Nephron (organoid): Measurements from ENCODE around the gene ADAM11.
"Not testable (repeated sequence)": the region's sequence is repeated elsewhere in the genome, so short reads cannot be mapped to it uniquely, and the experiment has no call there.

ENCODE experiments used
- H3K27ac Mint-ChIP-seq, 3 experiments: 2 replicates each; pipeline ENCODE4 v1.8.0; 2020; ENCODE audit warnings: mixed read lengths in 3 of 3, mild to moderate bottlenecking in 2 of 3, moderate library complexity in 1 of 3
- H3K27me3 Mint-ChIP-seq: 2 replicates; pipeline ENCODE4 v1.8.0; 2021; ENCODE audit warnings: low read depth, mild to moderate bottlenecking, moderate library complexity, mixed read lengths
- H3K36me3 Mint-ChIP-seq: 2 replicates; pipeline ENCODE4 v1.8.0; 2020; ENCODE audit warnings: low read depth, mixed read lengths
- H3K4me1 Mint-ChIP-seq: 2 replicates; pipeline ENCODE4 v1.8.0; 2020; ENCODE audit warnings: mixed read lengths
- H3K4me3 Mint-ChIP-seq, 3 experiments: 2 replicates each; pipeline ENCODE4 v1.8.0; 2020; ENCODE audit warnings: mild to moderate bottlenecking in 3 of 3, mixed read lengths in 3 of 3, moderate library complexity in 2 of 3
- H3K9me3 Mint-ChIP-seq: 2 replicates; pipeline ENCODE4 v1.8.0; 2020; ENCODE audit warnings: mixed read lengths
- TF ChIP-seq, protein P1 (sequence below), 3 experiments: fragments of 200-600 bp; sonication (generic); IDR thresholded peaks; one replicate each; pipeline ENCODE4 v1.5.0; 2021; ENCODE audit warnings: antibody characterized with exemption in 3 of 3; ENCODE audit not compliant: unreplicated experiment in 3 of 3

ADAM11 gene

DNA sequence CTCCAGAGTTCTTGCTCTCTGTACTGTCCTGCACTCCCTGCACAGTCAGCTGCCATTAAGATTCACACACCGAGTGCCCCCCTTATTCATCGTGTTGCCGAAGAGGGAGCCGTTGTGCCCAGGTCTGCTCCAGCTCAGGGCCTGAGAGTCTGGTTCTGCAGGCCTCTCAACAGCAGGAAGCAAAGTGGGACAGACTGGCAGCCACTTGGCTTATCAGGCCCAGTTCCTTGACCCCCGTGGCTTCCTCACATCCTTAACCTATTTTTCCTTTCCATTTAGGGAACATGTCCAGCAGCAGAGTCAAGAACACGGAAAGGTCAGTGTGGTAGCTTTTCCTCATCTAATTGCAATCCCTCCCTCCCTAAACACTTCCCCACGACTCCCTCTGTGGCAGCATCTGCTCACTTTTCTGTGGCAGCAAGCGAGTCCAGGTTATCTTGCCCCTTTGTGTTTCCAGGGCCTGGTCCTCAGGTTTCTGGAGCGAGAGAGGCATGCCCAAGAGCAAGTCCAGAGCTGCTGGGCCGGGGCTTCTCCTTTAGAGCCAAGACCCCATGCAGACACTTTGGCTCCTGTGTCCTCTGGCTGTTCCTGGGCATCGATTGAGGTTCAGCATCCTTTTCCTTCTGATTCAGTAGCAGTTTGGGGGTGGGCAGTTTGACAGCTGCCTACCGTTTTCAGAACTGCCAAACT, 22.1 kb upstream of the ADAM11 start:
- TF ChIP-seq, protein P1, sequence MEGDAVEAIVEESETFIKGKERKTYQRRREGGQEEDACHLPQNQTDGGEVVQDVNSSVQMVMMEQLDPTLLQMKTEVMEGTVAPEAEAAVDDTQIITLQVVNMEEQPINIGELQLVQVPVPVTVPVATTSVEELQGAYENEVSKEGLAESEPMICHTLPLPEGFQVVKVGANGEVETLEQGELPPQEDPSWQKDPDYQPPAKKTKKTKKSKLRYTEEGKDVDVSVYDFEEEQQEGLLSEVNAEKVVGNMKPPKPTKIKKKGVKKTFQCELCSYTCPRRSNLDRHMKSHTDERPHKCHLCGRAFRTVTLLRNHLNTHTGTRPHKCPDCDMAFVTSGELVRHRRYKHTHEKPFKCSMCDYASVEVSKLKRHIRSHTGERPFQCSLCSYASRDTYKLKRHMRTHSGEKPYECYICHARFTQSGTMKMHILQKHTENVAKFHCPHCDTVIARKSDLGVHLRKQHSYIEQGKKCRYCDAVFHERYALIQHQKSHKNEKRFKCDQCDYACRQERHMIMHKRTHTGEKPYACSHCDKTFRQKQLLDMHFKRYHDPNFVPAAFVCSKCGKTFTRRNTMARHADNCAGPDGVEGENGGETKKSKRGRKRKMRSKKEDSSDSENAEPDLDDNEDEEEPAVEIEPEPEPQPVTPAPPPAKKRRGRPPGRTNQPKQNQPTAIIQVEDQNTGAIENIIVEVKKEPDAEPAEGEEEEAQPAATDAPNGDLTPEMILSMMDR (IDR thresholded peaks at IDR 0.05; ENCODE audit: unreplicated experiment in 3 of 3): no peak
- H3K4me1 Mint-ChIP-seq: no peaks in the 10 kb centered on the region
- H3K27ac Mint-ChIP-seq: no peak overlapping the region
- peaks cover 10% of the 10 kb centered on the region for H3K36me3 Mint-ChIP-seq
- no peak overlapping the region for H3K4me3 Mint-ChIP-seq
- H3K9me3 Mint-ChIP-seq: no peaks in the 10 kb centered on the region
- no peaks in the 10 kb centered on the region for H3K27me3 Mint-ChIP-seq

DNA sequence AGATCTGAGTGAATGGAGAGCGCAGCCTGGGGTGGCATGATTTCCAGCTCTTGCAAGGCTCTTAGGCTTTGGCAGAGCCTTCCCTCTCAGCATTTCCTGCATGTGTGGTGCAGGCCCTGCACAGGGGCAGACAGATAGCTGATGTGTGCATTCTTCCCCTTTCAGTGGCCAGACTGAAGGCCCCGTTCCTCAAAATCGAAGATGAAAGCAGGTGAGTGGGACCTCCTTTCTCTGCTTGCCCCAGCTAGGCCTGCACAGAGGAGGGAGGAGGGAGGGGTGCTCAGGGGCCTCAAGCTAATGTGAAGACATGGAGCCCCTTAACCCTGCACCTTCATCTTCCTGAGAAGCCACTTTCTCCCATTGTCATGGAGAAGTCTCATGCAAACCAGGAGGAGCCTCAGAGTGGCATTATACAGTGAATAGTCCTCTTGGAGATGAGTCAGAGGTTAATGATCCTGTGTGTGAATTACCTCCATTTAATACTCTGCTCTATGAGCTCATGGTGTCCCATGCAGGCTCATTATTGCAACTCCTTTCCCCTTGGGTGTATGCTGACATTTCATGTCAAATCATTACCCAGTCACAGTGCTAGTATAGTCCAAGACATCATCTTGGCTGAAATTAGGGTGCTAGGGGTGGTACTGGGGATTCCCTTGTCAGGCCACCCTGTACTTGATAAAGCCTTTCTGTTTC, 20.4 kb upstream of the ADAM11 start:
- Mint-ChIP-seq H3K4me3 (no peak overlapping the region), H3K27ac (no peak overlapping the region), H3K4me1 (no peaks in the 10 kb centered on the region), H3K9me3 (no peaks in the 10 kb centered on the region), H3K27me3 (no peaks in the 10 kb centered on the region), H3K36me3 (peaks cover 9% of the 10 kb centered on the region)
- TF ChIP-seq, protein P1 (IDR thresholded peaks at IDR 0.05; ENCODE audit: unreplicated experiment in 3 of 3): no peak

GRCh38 chr17:44741316-44741715, 17.5 kb upstream of the ADAM11 start:
- H3K27ac Mint-ChIP-seq: no peak overlapping the region
- TF ChIP-seq, protein P1 (IDR thresholded peaks at IDR 0.05; ENCODE audit: unreplicated experiment in 3 of 3): no peak
- H3K4me3 Mint-ChIP-seq: no peak overlapping the region
- no peaks in the 10 kb centered on the region for H3K4me1 Mint-ChIP-seq
- no peaks in the 10 kb centered on the region for H3K27me3 Mint-ChIP-seq
- H3K36me3 Mint-ChIP-seq: peaks cover 6% of the 10 kb centered on the region
- H3K9me3 Mint-ChIP-seq: no peaks in the 10 kb centered on the region

DNA sequence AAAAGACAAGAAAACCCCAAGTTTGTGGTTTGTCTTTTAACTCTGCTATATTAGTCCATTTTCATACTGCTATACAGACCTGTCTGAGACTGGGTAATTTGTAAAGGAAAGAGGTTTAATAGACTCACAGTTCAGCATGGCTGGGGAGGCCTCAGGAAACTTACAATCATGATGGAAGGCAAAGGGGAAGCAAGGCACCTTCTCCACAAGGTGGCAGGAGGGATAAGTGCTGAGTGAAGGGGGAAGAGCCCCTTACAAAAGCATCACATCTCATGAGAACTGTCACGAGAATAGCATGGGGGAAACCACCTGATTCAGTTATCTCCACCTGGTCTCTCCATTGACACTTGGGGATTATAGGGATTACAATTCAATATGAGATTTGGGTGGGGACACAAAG, 13.5 kb upstream of the ADAM11 start:
- TF ChIP-seq, protein P1 (IDR thresholded peaks at IDR 0.05; ENCODE audit: unreplicated experiment in 3 of 3): no peak
- Mint-ChIP-seq H3K27ac (peak overlapping the region in 1 of 3 experiments; percentile 44), H3K9me3 (no peaks in the 10 kb centered on the region), H3K4me1 (peaks cover 9% of the 10 kb centered on the region), H3K27me3 (no peaks in the 10 kb centered on the region), H3K36me3 (peaks cover 12% of the 10 kb centered on the region), H3K4me3 (no peak overlapping the region)

GRCh38 chr17:44745738-44746137, 13.1 kb upstream of the ADAM11 start:
- not testable (repeated sequence) for H3K4me3 Mint-ChIP-seq, H3K9me3 Mint-ChIP-seq, H3K27me3 Mint-ChIP-seq, H3K27ac Mint-ChIP-seq
- Mint-ChIP-seq H3K36me3 (peaks cover 12% of the 10 kb centered on the region), H3K4me1 (peaks cover 11% of the 10 kb centered on the region)

GRCh38 chr17:44747566-44747965, 11.2 kb upstream of the ADAM11 start:
- Mint-ChIP-seq H3K36me3 (peaks cover 12% of the 10 kb centered on the region), H3K27ac (no peak overlapping the region), H3K9me3 (no peaks in the 10 kb centered on the region), H3K27me3 (no peaks in the 10 kb centered on the region), H3K4me1 (peaks cover 23% of the 10 kb centered on the region), H3K4me3 (no peak overlapping the region)
- TF ChIP-seq, protein P1 (IDR thresholded peaks at IDR 0.05; ENCODE audit: unreplicated experiment in 3 of 3): no peak
